ENCODE results near the gene AAR2.
A peak's percentile ranks its signal among the peaks of the same experiment; 100 is the strongest.

AAR2 gene, protein sequence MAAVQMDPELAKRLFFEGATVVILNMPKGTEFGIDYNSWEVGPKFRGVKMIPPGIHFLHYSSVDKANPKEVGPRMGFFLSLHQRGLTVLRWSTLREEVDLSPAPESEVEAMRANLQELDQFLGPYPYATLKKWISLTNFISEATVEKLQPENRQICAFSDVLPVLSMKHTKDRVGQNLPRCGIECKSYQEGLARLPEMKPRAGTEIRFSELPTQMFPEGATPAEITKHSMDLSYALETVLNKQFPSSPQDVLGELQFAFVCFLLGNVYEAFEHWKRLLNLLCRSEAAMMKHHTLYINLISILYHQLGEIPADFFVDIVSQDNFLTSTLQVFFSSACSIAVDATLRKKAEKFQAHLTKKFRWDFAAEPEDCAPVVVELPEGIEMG

DNA sequence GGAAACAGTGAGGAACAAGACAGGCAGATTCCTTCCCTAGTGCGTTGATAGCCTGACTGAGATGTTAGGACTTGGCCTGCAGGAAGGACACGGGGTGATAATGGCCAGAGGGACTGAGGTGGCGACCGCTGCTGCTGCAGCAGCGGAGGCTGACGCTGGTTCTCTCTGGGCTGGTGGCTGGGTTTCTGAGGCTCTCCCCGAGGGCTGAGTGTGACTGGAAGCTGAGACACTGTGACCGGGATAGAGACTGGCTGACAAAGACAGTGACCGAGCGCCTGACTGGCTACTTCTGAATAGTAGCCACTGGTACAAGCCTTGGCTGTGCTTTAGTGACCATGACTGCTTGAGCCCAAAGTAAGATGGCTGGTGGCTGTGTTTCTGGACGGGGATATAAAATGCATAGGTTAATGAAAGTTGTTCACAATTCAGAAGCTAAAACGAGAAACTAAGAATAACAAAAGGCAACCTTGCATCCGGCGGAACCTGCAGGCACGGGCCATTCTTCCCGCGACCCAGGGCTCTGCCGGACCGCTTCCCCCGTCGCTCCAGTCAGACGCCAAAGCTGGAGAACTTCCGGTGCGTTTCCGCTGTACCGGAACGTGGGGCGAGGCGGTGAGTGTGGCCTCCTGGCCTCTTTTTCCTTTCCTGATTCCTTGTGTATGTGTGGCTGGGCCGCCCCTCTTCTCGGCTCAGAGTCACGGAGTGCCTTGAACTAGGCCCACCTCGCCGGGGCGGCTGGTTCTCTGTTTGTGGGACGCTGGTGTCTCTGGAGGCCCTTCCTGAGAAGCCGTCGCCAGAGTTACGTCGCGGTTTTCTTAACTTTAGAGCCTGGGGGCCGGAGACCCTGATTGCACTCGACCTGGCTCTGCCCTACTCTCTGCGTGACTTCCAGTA, at the start of gene AAR2:
Gene AAR2, plus strand, starts transcription at position 587 of the 894 bp plus-strand sequence. CDS start 3,391 bp downstream, outside the sequence.
- peak; percentile 62 for DNase-seq
- peaks cover 12% of the 10 kb centered on the region for H3K36me3 ChIP-seq (replicated peaks)
- TF ChIP-seq, protein P1, sequence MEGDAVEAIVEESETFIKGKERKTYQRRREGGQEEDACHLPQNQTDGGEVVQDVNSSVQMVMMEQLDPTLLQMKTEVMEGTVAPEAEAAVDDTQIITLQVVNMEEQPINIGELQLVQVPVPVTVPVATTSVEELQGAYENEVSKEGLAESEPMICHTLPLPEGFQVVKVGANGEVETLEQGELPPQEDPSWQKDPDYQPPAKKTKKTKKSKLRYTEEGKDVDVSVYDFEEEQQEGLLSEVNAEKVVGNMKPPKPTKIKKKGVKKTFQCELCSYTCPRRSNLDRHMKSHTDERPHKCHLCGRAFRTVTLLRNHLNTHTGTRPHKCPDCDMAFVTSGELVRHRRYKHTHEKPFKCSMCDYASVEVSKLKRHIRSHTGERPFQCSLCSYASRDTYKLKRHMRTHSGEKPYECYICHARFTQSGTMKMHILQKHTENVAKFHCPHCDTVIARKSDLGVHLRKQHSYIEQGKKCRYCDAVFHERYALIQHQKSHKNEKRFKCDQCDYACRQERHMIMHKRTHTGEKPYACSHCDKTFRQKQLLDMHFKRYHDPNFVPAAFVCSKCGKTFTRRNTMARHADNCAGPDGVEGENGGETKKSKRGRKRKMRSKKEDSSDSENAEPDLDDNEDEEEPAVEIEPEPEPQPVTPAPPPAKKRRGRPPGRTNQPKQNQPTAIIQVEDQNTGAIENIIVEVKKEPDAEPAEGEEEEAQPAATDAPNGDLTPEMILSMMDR (IDR thresholded peaks at IDR 0.05; ENCODE audit: low read depth, low read length, missing control alignments): no peak
- in situ Hi-C loops (cut with HindIII; ENCODE audit: low pct_ligation_motif_present, low sequenced_read_pairs): no loop called here
- no peaks in the 10 kb centered on the region for H3K27me3 ChIP-seq (replicated peaks)
- H3K27ac ChIP-seq: peak within 1 kb of the TSS; percentile 58
- H3K4me3 ChIP-seq (ENCODE audit: low read depth, low read length): peak within 1 kb of the TSS; percentile 91

DNA sequence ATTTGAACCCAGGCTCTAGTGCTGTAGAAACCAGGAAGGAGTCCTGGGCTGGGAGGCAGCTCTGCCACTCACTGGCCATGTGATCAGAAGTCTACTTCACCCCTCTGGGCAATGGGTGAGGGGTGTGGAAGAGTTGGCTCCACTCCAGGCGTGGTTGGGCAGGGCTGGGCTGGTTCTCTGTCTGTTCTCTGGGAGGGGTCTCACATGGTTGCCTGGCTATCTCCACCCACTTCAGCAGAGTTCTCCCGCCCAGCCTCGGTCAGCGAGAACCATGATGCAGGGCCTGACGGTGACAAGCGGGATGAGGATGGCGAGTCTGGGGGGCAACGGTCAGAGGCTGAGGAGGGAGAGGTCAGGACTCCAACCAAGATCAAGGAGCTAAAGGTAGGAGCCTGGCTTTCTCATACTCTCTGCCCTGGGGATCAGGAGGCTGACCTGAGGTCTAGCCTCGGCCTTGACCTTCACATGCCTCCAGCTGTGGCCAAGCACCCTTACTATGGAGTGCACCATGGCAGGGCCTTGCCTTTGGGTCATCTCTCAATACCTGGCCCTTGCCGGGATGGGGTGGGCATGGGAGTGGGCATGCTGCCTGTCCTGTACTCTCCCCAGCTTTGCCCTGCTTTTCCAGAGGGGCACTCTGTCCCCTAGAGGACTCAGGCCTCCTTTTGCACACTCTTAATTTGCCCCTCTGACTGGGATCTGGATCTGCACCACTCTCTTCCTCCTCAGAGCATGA, 42.1 kb upstream of the AAR2 start:
- H3K27ac ChIP-seq: no peak overlapping the region
- in situ Hi-C loops (cut with HindIII; ENCODE audit: low pct_ligation_motif_present, low sequenced_read_pairs): no loop called here
- H3K4me3 ChIP-seq (ENCODE audit: low read depth, low read length): no peak overlapping the region
- H3K27me3 ChIP-seq (replicated peaks): no peaks in the 10 kb centered on the region
- TF ChIP-seq, protein P1 (IDR thresholded peaks at IDR 0.05; ENCODE audit: low read depth, low read length, missing control alignments): no peak
- no peak for DNase-seq
- no peaks in the 10 kb centered on the region for H3K36me3 ChIP-seq (replicated peaks)

DNA sequence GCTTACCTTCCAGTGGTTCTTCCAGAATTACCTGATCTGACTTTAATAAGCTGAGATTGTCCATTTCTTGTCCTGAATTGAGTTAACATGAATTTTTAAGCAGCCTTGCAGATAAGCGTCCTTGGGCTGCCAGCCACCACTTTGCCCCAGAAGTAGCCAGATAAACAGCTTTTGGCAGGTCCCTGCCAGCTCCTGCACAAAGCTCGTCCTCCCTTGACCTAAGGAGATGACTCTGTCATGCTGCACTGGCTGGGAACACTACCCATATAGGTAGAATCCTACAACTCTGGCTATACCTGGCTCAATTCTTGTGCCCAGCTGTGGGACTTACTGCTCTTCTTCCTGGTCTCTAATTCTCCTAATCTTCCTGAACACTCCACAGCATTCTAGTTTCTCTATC, 39.6 kb upstream of the AAR2 start:
- in situ Hi-C loops (cut with HindIII; ENCODE audit: low pct_ligation_motif_present, low sequenced_read_pairs): no loop called here
- Histone ChIP-seq H3K27me3 (replicated peaks) (no peaks in the 10 kb centered on the region), H3K27ac (no peak overlapping the region), H3K36me3 (replicated peaks) (no peaks in the 10 kb centered on the region), H3K4me3 (ENCODE audit: low read depth, low read length) (no peak overlapping the region)
- DNase-seq: no peak
- TF ChIP-seq, protein P1 (IDR thresholded peaks at IDR 0.05; ENCODE audit: low read depth, low read length, missing control alignments): no peak

DNA sequence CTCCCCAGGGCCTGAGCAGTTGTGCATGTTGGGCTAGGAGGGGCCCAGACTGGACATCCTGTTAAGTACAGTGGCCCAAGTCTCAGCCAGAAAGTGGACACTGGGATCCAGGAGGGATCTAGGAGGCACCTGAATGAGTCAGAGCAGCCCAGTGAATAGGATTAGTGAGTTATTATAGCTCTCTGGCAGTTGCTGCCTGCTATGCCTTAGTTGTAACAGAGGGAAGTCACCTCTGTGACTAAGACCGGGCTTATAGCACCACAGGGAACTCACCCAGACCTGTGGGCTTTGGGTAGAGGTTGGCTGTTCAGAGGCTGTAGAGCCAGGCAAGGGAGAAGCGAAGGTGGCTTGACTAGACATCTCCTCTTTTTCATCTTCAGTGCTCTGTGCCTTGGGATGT, 39.0 kb upstream of the AAR2 start:
- no peak overlapping the region for H3K4me3 ChIP-seq (ENCODE audit: low read depth, low read length)
- no peak for DNase-seq
- H3K36me3 ChIP-seq (replicated peaks): no peaks in the 10 kb centered on the region
- TF ChIP-seq, protein P1 (IDR thresholded peaks at IDR 0.05; ENCODE audit: low read depth, low read length, missing control alignments): no peak
- in situ Hi-C loops (cut with HindIII; ENCODE audit: low pct_ligation_motif_present, low sequenced_read_pairs): no loop called here
- no peak overlapping the region for H3K27ac ChIP-seq
- no peaks in the 10 kb centered on the region for H3K27me3 ChIP-seq (replicated peaks)

DNA sequence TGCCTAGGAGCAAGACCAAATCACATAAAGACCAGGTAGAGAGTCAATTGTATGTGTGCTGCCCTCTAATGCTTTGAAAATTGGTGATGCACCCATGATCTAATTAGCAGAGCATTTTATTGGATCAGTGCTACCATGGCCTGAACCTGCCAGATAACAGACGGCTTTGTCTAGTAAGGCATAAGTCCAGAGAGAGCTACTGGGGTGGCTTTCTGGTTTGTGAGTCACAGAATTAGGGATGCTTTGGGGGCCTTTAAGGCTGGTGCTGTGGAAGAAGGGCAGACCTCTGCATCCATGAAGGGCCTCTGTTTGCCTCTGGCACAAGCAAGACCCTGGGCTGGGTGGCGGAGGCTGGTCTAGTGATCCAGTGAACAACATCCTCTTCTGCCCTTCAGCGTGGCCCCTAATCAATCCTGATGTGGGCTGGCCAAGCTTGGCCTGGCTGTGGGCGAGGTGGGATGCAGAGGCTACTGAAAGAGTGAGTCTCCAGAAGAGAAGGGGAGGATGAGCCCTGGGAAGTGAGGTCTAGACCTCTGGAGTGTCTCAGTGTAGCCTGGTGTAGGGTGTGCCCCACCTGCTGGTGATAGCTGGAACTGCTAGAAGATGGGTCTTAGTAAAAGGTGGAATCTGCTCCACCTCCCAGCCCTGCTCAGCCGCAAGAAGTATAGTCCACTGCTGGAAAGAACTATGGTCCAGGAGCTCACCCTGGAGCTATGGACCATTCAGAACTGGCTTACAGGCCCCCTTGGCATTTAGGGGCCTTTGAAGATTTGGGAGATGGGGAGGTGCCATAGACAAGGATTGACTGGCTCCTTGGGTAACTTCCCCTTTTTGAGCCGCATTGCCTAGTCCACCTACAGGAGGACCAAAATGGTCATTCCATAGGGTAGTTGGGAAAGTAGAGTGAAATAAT, 36.7 kb upstream of the AAR2 start:
- DNase-seq: peak; percentile 84
- H3K36me3 ChIP-seq (replicated peaks): no peaks in the 10 kb centered on the region
- no peak overlapping the region for H3K27ac ChIP-seq
- in situ Hi-C loops (cut with HindIII; ENCODE audit: low pct_ligation_motif_present, low sequenced_read_pairs): no loop called here
- TF ChIP-seq, protein P1 (IDR thresholded peaks at IDR 0.05; ENCODE audit: low read depth, low read length, missing control alignments): peak; percentile 96
- H3K4me3 ChIP-seq (ENCODE audit: low read depth, low read length): no peak overlapping the region
- H3K27me3 ChIP-seq (replicated peaks): no peaks in the 10 kb centered on the region
